Bronchial epithelial cell (primary cell): ENCODE measurements around the gene TOR4A. TPM values are rescaled to one million over a fixed set of nuclear protein-coding genes. Genes with fewer than 3 reads are reported as not detected.

Experiments used
- DNase-seq: peaks from one replicate; pipeline ENCODE4 v3.0.0-alpha.2; 2010; ENCODE audit warnings: low read depth
- FAIRE-seq: peaks from 2 replicates; lab custom pipeline; 2011; peaks lifted over from hg19 to GRCh38; lab: Jason Lieb, UNC
- H3K27me3 ChIP-seq: 2 replicates; pipeline ENCODE4 v1.5.1; 2011; ENCODE audit warnings: low read length; ENCODE audit not compliant: control insufficient read depth, insufficient read depth
- H3K36me3 ChIP-seq: 2 replicates; pipeline ENCODE4 v1.5.1; 2011; ENCODE audit warnings: low read length; ENCODE audit not compliant: control insufficient read depth, insufficient read depth
- H3K4me3 ChIP-seq: 2 replicates; pipeline ENCODE4 v1.5.1; 2011; ENCODE audit warnings: mild to moderate bottlenecking, low read depth, low read length, control low read depth
- total RNA-seq: library from RNA; depleted of rRNA; stranded (reverse); fragments of >200 nt; gene quantifications from 2 replicates; pipeline ENCODE4 v1.2.1, GENCODE V29; 2014
- TF ChIP-seq, protein P1 (sequence below): IDR thresholded peaks from 2 replicates; pipeline ENCODE4 v1.5.1; 2011; ENCODE audit warnings: mild to moderate bottlenecking, moderate library complexity, low read length, control low read depth, inconsistent platforms; ENCODE audit not compliant: insufficient read depth, severe bottlenecking

TOR4A gene
- total RNA-seq, 1 donor from 2014 or later: 18.7 TPM

DNA sequence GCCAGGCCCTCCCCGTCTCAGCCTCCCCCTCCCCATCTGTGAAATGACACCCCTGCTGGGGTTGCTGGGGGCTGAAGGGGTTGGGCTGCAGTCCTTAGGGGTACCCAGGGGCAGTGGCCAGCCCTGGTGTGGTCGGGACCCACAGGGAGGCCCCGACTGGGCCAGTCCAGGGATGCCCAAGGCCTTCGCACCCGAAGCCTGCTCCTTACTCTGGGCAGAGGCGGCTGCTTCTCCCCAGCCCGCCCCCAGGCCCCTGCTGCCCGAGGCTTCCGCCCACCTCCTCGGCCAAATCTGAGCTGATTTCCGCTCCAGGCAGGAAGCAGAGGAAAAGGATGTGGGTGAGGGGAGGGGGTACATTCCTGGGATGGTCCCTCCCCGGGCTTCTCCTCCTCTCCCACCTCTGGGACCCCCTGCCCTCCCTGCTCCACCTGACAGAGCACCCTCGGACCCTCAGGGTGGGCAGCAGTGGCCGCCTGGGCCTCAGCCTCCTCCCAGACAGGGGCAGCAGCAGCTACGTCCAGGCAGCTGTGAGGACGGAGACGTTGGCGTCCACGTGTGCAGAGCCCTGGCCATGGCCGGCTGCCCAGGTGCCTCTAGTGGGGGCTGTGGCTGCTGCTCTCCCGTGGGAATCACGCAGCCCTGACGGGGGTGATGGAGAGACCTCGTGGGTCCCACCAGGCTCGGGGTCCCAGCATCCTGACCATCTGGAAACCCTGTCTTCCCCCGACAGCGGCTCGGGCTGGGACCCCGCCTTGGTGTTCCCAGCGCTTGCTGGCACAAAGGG is 28.7 kb downstream of the TOR4A start:
- TF ChIP-seq, protein P1, sequence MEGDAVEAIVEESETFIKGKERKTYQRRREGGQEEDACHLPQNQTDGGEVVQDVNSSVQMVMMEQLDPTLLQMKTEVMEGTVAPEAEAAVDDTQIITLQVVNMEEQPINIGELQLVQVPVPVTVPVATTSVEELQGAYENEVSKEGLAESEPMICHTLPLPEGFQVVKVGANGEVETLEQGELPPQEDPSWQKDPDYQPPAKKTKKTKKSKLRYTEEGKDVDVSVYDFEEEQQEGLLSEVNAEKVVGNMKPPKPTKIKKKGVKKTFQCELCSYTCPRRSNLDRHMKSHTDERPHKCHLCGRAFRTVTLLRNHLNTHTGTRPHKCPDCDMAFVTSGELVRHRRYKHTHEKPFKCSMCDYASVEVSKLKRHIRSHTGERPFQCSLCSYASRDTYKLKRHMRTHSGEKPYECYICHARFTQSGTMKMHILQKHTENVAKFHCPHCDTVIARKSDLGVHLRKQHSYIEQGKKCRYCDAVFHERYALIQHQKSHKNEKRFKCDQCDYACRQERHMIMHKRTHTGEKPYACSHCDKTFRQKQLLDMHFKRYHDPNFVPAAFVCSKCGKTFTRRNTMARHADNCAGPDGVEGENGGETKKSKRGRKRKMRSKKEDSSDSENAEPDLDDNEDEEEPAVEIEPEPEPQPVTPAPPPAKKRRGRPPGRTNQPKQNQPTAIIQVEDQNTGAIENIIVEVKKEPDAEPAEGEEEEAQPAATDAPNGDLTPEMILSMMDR: no peak
- DNase-seq (no peak), FAIRE-seq (no peak)
- Histone ChIP-seq H3K36me3 (no peaks in the 10 kb centered on the region), H3K27me3 (no peaks in the 10 kb centered on the region), H3K4me3 (no peak overlapping the region)

DNA sequence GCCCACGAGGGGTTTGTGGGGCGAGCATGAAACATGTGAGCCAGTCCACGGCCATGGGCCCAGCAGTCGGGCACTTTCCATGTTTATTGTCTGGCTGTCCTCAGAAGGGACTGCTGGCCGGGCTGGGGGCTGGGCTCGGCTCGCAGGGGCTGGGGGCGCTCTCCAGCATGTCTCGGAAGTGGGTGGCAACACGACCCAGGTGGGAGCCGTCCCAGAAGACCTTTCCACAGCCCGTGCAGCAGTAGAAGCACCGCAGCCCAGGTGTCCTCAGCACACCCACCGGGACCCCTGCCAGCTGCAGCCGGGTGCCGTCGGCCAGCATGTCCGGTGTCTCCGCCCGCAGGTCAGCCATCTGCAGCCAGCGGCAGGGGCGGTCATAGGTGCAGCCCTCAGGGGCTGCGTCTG is 29.3 kb downstream of the TOR4A start:
- no peaks in the 10 kb centered on the region for H3K27me3 ChIP-seq
- H3K4me3 ChIP-seq: no peak overlapping the region
- H3K36me3 ChIP-seq: no peaks in the 10 kb centered on the region
- TF ChIP-seq, protein P1: no peak
- FAIRE-seq: no peak
- DNase-seq: no peak

DNA sequence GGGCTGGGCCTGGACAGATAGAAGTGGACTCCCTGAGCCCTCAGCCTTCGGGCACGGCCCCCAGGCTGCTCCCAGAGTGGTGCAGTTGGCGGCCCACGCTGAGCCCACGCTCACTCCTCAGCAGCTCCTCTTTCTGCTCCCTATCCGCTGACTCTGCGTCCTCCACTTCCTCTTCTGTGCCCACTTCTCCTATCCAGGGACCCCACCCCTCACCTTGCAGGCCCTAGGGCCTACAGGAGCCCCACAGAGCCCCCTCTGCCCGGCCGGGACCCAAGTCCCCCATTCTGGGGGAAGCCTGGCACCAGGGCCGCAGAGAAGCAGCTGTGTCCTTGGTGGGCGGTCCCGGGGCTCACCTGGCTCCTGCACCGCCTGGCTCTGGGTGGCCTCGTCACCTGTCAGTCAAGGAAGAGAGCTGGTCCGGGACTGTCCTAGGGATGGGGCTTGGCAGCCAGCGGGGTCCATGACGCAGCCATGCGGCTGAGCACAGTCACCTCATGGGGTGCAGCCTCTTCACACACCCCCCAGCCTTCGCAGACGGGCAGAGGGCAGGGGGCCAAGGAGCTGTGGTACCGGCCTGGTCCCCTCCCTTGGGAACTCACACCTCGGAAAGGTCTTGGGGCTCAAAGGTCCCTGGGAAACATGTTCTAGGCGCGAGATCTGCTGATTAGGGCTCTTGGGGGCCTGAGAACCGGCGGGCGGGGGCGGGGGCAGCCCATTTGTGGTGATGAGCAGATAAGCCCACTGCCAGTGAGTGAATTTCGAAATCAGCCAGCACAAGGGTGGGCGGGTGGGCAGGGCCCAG is 29.9 kb downstream of the TOR4A start:
- no peak for FAIRE-seq
- DNase-seq: no peak
- no peak overlapping the region for H3K4me3 ChIP-seq

DNA sequence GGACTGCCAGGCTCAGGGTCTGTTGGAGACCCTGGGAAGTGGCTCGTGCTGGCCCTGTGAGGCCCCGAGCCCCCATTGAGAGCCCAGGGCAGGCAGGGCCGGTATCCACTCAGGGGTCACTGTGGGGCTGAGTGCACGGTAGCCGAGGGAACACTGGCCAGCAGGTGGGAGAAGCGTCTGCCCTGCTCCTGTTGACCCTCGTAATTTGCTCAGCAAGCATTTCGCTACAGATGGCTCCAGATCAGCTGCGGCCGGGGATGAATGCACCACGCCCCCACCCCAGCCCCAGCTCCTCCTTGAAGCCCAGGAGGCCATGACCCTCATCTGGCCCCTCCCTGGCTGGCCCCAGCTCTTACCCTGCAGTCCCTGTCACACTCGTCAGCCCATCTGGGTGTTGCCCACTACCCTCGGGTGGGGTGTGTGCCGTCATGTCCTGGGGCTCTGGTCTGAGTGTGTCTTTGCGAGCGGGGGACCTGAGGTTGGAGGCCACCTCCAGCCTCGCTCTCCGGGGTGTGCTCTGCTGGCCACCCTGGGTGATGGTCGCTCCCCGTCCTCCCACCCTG is 30.6 kb downstream of the TOR4A start:
- no peak for DNase-seq
- no peak for FAIRE-seq
- no peaks in the 10 kb centered on the region for H3K36me3 ChIP-seq
- TF ChIP-seq, protein P1: no peak
- no peak overlapping the region for H3K4me3 ChIP-seq
- H3K27me3 ChIP-seq: no peaks in the 10 kb centered on the region

More for the DNA sequence above, 29.9 kb downstream of the TOR4A start:
- no peaks in the 10 kb centered on the region for H3K27me3 ChIP-seq
- TF ChIP-seq, protein P1: no peak
- no peaks in the 10 kb centered on the region for H3K36me3 ChIP-seq

DNA sequence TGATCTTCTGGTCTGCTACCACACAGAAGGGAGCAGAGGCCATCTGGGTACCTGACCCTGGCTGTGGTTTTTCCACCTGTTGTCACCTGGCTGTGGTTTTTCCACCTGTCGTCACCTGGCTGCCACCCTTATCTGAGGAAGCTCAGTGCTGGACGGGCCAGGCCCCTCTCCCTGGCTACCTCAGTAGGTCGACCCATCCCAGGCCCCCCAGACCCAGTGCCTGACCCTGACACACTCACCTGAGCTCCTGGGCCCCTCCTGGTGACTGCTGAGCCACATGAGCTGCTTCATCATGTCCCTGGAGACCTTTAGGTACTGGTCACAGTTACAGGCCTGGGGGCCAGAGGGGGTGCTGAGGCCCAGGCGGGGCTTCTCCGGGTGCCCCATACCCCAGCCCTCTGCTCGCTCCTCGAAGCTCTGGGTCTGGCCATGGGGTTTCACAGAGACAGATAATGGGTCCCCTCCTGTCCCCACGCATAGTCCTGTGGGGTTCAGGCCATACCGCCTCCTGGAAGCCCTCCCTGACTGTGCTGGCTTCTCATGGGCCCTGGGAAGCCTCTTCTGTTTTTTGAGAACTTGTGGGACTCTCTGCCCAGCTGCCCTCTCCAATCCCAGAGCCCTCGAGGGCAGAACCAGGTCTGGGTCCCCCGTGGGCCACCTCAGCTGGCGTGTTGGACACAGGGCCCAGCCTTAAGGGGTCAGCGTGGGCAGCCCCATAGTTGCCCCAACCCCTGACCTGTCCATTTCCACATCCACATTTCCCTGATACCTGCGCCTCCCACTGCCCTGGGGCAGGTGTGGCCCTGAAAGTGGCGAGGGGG is 32.1 kb downstream of the TOR4A start:
- FAIRE-seq (no peak), DNase-seq (no peak)
- no peaks in the 10 kb centered on the region for H3K36me3 ChIP-seq
- TF ChIP-seq, protein P1: no peak
- no peak overlapping the region for H3K4me3 ChIP-seq
- no peaks in the 10 kb centered on the region for H3K27me3 ChIP-seq
